H9 (cell line): Measurements from ENCODE around the gene USP28. TPM values are rescaled to one million over a fixed set of nuclear protein-coding genes. Genes with fewer than 3 reads are reported as not detected.

Experiments used
- DNase-seq: peaks from one replicate; pipeline ENCODE4 v3.0.0-alpha.2; 2017
- H2AFZ ChIP-seq: one replicate; pipeline ENCODE4 v1.6.1; 2013; ENCODE audit warnings: mild to moderate bottlenecking, low read length, control low read depth, moderate library complexity
- H2AK5ac ChIP-seq: 2 replicates; pipeline ENCODE4 v1.6.1; 2013; ENCODE audit warnings: low read length, control low read depth, mixed read lengths; ENCODE audit not compliant: insufficient read length
- H2BK120ac ChIP-seq: one replicate; pipeline ENCODE4 v1.6.1; 2013; ENCODE audit warnings: low read depth, mild to moderate bottlenecking, low read length, control low read depth, inconsistent platforms; ENCODE audit not compliant: poor library complexity, severe bottlenecking
- H2BK12ac ChIP-seq: 2 replicates; pipeline ENCODE4 v1.6.1; 2013; ENCODE audit warnings: low read length, control low read depth, mixed read lengths, low read depth; ENCODE audit not compliant: insufficient read length
- H2BK15ac ChIP-seq: 2 replicates; pipeline ENCODE4 v1.6.1; 2013; ENCODE audit warnings: low read depth, low read length, control low read depth
- H2BK20ac ChIP-seq: one replicate; pipeline ENCODE4 v1.6.1; 2013; ENCODE audit warnings: low read depth, mild to moderate bottlenecking, low read length, control low read depth, inconsistent platforms; ENCODE audit not compliant: poor library complexity, severe bottlenecking
- H2BK5ac ChIP-seq: 2 replicates; pipeline ENCODE4 v1.6.1; 2013; ENCODE audit warnings: low read length, control low read depth, mixed read lengths; ENCODE audit not compliant: insufficient read length
- H3K14ac ChIP-seq: 2 replicates; pipeline ENCODE4 v1.6.1; 2013; ENCODE audit warnings: low read length, control low read depth; ENCODE audit not compliant: insufficient read depth
- H3K18ac ChIP-seq: 2 replicates; pipeline ENCODE4 v1.6.1; 2013; ENCODE audit warnings: low read depth, mild to moderate bottlenecking, mixed read lengths, low read length, control low read depth; ENCODE audit not compliant: insufficient read length
- H3K23ac ChIP-seq: 2 replicates; pipeline ENCODE4 v1.6.1; 2013; ENCODE audit warnings: low read length, control low read depth, mixed read lengths, low read depth; ENCODE audit not compliant: insufficient read length
- H3K23me2 ChIP-seq: 2 replicates; pipeline ENCODE4 v1.6.1; 2013; ENCODE audit warnings: low read depth, mild to moderate bottlenecking, mixed read lengths, low read length, control low read depth; ENCODE audit not compliant: insufficient read length, poor library complexity, severe bottlenecking
- H3K27ac ChIP-seq: 2 replicates; pipeline ENCODE4 v1.5.1; 2013; ENCODE audit warnings: low read length, control low read depth, mixed read lengths, low read depth; ENCODE audit not compliant: insufficient read length
- H3K27me3 ChIP-seq: 2 replicates; pipeline ENCODE4 v1.6.1; 2013; ENCODE audit warnings: low read length, control low read depth, inconsistent platforms; ENCODE audit not compliant: insufficient read depth
- H3K4ac ChIP-seq: 2 replicates; pipeline ENCODE4 v1.6.1; 2013; ENCODE audit warnings: low read depth, mild to moderate bottlenecking, control low read depth, inconsistent platforms, low read length, moderate library complexity
- H3K4me1 ChIP-seq: 2 replicates; pipeline ENCODE4 v1.6.1; 2013; ENCODE audit warnings: low read length, control low read depth, inconsistent platforms; ENCODE audit not compliant: insufficient read depth
- H3K4me2 ChIP-seq: 2 replicates; pipeline ENCODE4 v1.6.1; 2013; ENCODE audit warnings: low read length, control low read depth, mixed read lengths; ENCODE audit not compliant: insufficient read length, insufficient read depth
- H3K56ac ChIP-seq: 2 replicates; pipeline ENCODE4 v1.6.1; 2013; ENCODE audit warnings: low read depth, mild to moderate bottlenecking, mixed read lengths, low read length, control low read depth; ENCODE audit not compliant: insufficient read length
- H3K79me1 ChIP-seq: 2 replicates; pipeline ENCODE4 v1.6.1; 2013; ENCODE audit warnings: low read depth, mild to moderate bottlenecking, moderate library complexity, low read length, control low read depth, inconsistent platforms; ENCODE audit not compliant: insufficient read depth, poor library complexity, severe bottlenecking
- H3K79me2 ChIP-seq: 2 replicates; pipeline ENCODE4 v1.6.1; 2013; ENCODE audit warnings: low read length, control low read depth, inconsistent platforms; ENCODE audit not compliant: insufficient read depth
- H3K9ac ChIP-seq: 2 replicates; pipeline ENCODE4 v1.6.1; 2013; ENCODE audit warnings: low read length, control low read depth, mixed read lengths; ENCODE audit not compliant: insufficient read length; ENCODE audit errors: extremely low read depth
- H3K9me3 ChIP-seq: one replicate; pipeline ENCODE4 v1.6.1; 2013; ENCODE audit warnings: low read depth, low read length, inconsistent platforms; ENCODE audit not compliant: control insufficient read depth
- H3T11ph ChIP-seq: one replicate; pipeline ENCODE4 v1.6.1; 2013; ENCODE audit warnings: mild to moderate bottlenecking, low read length, control low read depth, inconsistent platforms
- H4K20me1 ChIP-seq: one replicate; pipeline ENCODE4 v1.6.1; 2013; ENCODE audit not compliant: control insufficient read depth, insufficient read length, insufficient read depth
- H4K5ac ChIP-seq: 2 replicates; pipeline ENCODE4 v1.6.1; 2013; ENCODE audit warnings: low read depth, mild to moderate bottlenecking, mixed read lengths, low read length, control low read depth; ENCODE audit not compliant: insufficient read length
- H4K8ac ChIP-seq: replicated peaks from 2 replicates; pipeline ENCODE4 v1.6.1; 2013; ENCODE audit warnings: low read length, control low read depth, mixed read lengths, low read depth; ENCODE audit not compliant: insufficient read length
- H4K91ac ChIP-seq: 2 replicates; pipeline ENCODE4 v1.6.1; 2013; ENCODE audit warnings: low read depth, mild to moderate bottlenecking, moderate library complexity, mixed read lengths, low read length, control low read depth; ENCODE audit not compliant: insufficient read length
- H3K27ac Mint-ChIP-seq, 3 experiments: 2 replicates in 2 of 3; 3 replicates in 1 of 3; pipeline ENCODE4 v1.8.0; 2020 to 2021; ENCODE audit warnings: mixed read lengths in 3 of 3, mild to moderate bottlenecking in 1 of 3, moderate library complexity in 1 of 3
- H3K27me3 Mint-ChIP-seq: 2 replicates; pipeline ENCODE4 v1.8.0; 2021; ENCODE audit warnings: low read depth, mild to moderate bottlenecking, moderate library complexity, mixed read lengths
- H3K36me3 Mint-ChIP-seq, 3 experiments: 2 replicates in 2 of 3; 3 replicates in 1 of 3; pipeline ENCODE4 v1.8.0; 2020 to 2021; ENCODE audit warnings: low read depth in 3 of 3, mixed read lengths in 3 of 3; ENCODE audit not compliant: insufficient read depth in 1 of 3
- H3K4me1 Mint-ChIP-seq, 2 experiments: 2 replicates each; pipeline ENCODE4 v1.8.0; 2020; ENCODE audit warnings: mixed read lengths in 2 of 2
- H3K4me3 Mint-ChIP-seq, 2 experiments: 2 replicates in 1 of 2; 3 replicates in 1 of 2; pipeline ENCODE4 v1.8.0; 2020 to 2021; ENCODE audit warnings: mild to moderate bottlenecking in 2 of 2, mixed read lengths in 2 of 2, moderate library complexity in 1 of 2
- H3K9me3 Mint-ChIP-seq, 2 experiments: 2 replicates in 1 of 2; 3 replicates in 1 of 2; pipeline ENCODE4 v1.8.0; 2020; ENCODE audit warnings: mild to moderate bottlenecking in 2 of 2, mixed read lengths in 2 of 2, moderate library complexity in 1 of 2
- WGBS: extraction: QIAGEN DNeasy Blood & Tissue Kit; methylation state at CpG from one replicate; pipeline ENCODE4 v1.1.7; 2013; ENCODE audit warnings: missing lambda C conversion rate, low lambda C conversion rate, mixed read lengths; ENCODE audit not compliant: insufficient read length; ENCODE audit errors: extremely low coverage; 5-methylcytosine and 5-hydroxymethylcytosine counted together
- total RNA-seq: library from RNA; stranded (reverse); gene quantifications from 2 replicates; pipeline ENCODE4 v1.2.1, GENCODE V29; 2021
- TF ChIP-seq, protein P1 (sequence below): fragments of 200-600 bp; sonication (generic); conservative IDR thresholded peaks from 3 replicates; pipeline ENCODE4 v1.8.0; 2021; ENCODE audit warnings: antibody characterized with exemption, mild to moderate bottlenecking

The USP28 gene
- total RNA-seq, 1 experiment from 2014 or later = 107 TPM

DNA sequence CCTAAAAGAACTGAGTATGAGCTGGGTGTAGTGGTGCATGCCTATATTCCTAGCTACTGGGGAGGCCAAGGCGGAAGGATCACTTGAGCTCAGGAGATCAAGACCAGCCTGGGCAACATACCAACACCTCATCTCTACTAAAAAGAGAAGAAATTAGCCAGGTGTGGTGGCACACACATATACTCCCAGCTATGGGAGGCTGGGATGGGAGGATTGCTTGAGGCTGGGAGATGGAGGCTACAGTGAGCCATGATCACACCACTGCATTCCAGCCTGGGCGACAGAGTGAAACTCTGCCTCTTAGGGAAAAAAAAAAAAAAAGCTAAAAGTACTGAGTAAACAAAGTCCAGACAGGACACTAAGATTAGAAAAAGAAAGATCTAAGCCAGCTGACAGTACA, 25.8 kb upstream of the USP28 start:
- H2BK5ac ChIP-seq = no peak overlapping the region
- H4K20me1 ChIP-seq = no peaks in the 10 kb centered on the region
- no peak overlapping the region for H2AFZ ChIP-seq
- no peak overlapping the region for H2BK12ac ChIP-seq
- no peak overlapping the region for H3K27ac ChIP-seq
- H3K27me3 ChIP-seq = no peaks in the 10 kb centered on the region
- H3K79me1 ChIP-seq = no peaks in the 10 kb centered on the region
- no peaks in the 10 kb centered on the region for H3K79me2 ChIP-seq
- no peak overlapping the region for H2BK15ac ChIP-seq
- H3K4me3 Mint-ChIP-seq = no peak overlapping the region
- H3K4ac ChIP-seq = no peak overlapping the region
- TF ChIP-seq, protein P1, sequence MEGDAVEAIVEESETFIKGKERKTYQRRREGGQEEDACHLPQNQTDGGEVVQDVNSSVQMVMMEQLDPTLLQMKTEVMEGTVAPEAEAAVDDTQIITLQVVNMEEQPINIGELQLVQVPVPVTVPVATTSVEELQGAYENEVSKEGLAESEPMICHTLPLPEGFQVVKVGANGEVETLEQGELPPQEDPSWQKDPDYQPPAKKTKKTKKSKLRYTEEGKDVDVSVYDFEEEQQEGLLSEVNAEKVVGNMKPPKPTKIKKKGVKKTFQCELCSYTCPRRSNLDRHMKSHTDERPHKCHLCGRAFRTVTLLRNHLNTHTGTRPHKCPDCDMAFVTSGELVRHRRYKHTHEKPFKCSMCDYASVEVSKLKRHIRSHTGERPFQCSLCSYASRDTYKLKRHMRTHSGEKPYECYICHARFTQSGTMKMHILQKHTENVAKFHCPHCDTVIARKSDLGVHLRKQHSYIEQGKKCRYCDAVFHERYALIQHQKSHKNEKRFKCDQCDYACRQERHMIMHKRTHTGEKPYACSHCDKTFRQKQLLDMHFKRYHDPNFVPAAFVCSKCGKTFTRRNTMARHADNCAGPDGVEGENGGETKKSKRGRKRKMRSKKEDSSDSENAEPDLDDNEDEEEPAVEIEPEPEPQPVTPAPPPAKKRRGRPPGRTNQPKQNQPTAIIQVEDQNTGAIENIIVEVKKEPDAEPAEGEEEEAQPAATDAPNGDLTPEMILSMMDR = no peak
- no peak overlapping the region for H4K91ac ChIP-seq
- H3K18ac ChIP-seq = no peak overlapping the region
- H3K9ac ChIP-seq = no peak overlapping the region
- WGBS = no CpG with 5 or more reads among the region's 2 CpGs
- H3K14ac ChIP-seq = no peak overlapping the region
- no peaks in the 10 kb centered on the region for H3K36me3 Mint-ChIP-seq
- H3K4me2 ChIP-seq = no peak overlapping the region
- no peak overlapping the region for H4K5ac ChIP-seq
- no peak overlapping the region for H4K8ac ChIP-seq
- H3K4me1 Mint-ChIP-seq = peaks cover 24 to 25% of the 10 kb centered on the region in 2 experiments
- no peaks in the 10 kb centered on the region for H3K23me2 ChIP-seq
- H2AK5ac ChIP-seq = no peak overlapping the region
- H3K4me1 ChIP-seq = peaks cover 3% of the 10 kb centered on the region; the same call in 1 of the 2 replicates
- no peaks in the 10 kb centered on the region; a peak in 1 of 5 replicates for H3K9me3 Mint-ChIP-seq
- no peaks in the 10 kb centered on the region for H3K27me3 Mint-ChIP-seq
- H3K9me3 ChIP-seq = no peaks in the 10 kb centered on the region
- H3K56ac ChIP-seq = no peak overlapping the region
- no peak overlapping the region for H3T11ph ChIP-seq
- no peak overlapping the region for H3K27ac Mint-ChIP-seq
- DNase-seq = no peak
- H2BK120ac ChIP-seq = no peak overlapping the region
- H2BK20ac ChIP-seq = no peak overlapping the region
- no peak overlapping the region for H3K23ac ChIP-seq
